HepG2 (cell line): ENCODE data around the gene MAJIN. TPM values are rescaled to one million over a fixed set of nuclear protein-coding genes. Genes with fewer than 3 reads are reported as not detected.

Experiments
- ARNT2 ChIP-seq: sonication (generic); formaldehyde crosslinking; IDR thresholded peaks from 2 replicates; pipeline ENCODE4 v1.8.0; 2022; ENCODE audit warnings: mild to moderate bottlenecking, low read depth, missing genetic modification reagents, moderate library complexity
- FOSL2 ChIP-seq: sonication (generic); formaldehyde crosslinking; IDR thresholded peaks from 2 replicates; pipeline ENCODE4 v1.4.0; 2020; ENCODE audit warnings: missing genetic modification reagents
- MLLT10 ChIP-seq: sonication (generic); formaldehyde crosslinking; IDR thresholded peaks from 2 replicates; pipeline ENCODE4 v1.4.0; 2020; ENCODE audit warnings: missing genetic modification reagents
- MTF2 ChIP-seq: sonication (generic); formaldehyde crosslinking; IDR thresholded peaks from 2 replicates; pipeline ENCODE4 v1.5.0; 2020; ENCODE audit warnings: missing genetic modification reagents, borderline replicate concordance
- NCOR1 ChIP-seq: fragments of 200-600 bp; sonication (generic); IDR thresholded peaks from 2 replicates; pipeline ENCODE4 v1.7.0; 2017; ENCODE audit warnings: antibody characterized with exemption, low read length, borderline replicate concordance
- PRDM15 ChIP-seq: sonication (generic); formaldehyde crosslinking; IDR thresholded peaks from 2 replicates; pipeline ENCODE4 v1.4.0; 2020; ENCODE audit warnings: missing genetic modification reagents
- SRSF9 ChIP-seq: fragments of 200-400 bp; formaldehyde crosslinking; IDR thresholded peaks from 2 replicates; pipeline ENCODE4 v1.6.1; 2018; ENCODE audit warnings: borderline replicate concordance, mild to moderate bottlenecking, low read depth, low read length; ENCODE audit not compliant: insufficient read depth, poor library complexity, severe bottlenecking
- ZHX2 ChIP-seq, 2 experiments: sonication (generic) in 1 of 2; formaldehyde crosslinking in 1 of 2; IDR thresholded peaks; 2 replicates each; pipeline versions ENCODE4 v1.6.1 to v1.9.0; 2014 to 2022; ENCODE audit warnings: antibody characterized with exemption in 1 of 2, borderline replicate concordance in 1 of 2, inconsistent platforms in 1 of 2, low read depth in 1 of 2, missing genetic modification reagents in 1 of 2
- ZNF264 ChIP-seq: sonication (generic); formaldehyde crosslinking; IDR thresholded peaks from 2 replicates; pipeline ENCODE4 v1.4.0; 2020; ENCODE audit warnings: missing genetic modification reagents
- ZNF512B ChIP-seq: sonication (generic); formaldehyde crosslinking; IDR thresholded peaks from 2 replicates; pipeline ENCODE4 v1.5.1; 2020; ENCODE audit warnings: missing genetic modification reagents, mild to moderate bottlenecking, borderline replicate concordance
- ZNF605 ChIP-seq: sonication (generic); formaldehyde crosslinking; IDR thresholded peaks from 2 replicates; pipeline ENCODE4 v1.8.0; 2022; ENCODE audit warnings: mild to moderate bottlenecking, missing genetic modification reagents
- ZNF652 ChIP-seq: IDR thresholded peaks from 2 replicates; pipeline ENCODE4 v1.6.1; 2016; ENCODE audit warnings: low read depth, borderline replicate concordance
- polyA plus RNA-seq, 8 experiments: library from polyadenylated mRNA; depleted of rRNA in 3 of 8; stranded (reverse) in 7 of 8; unstranded in 1 of 8; fragments of >200 nt; fragmentation: Illumina TruSeq in 4 of 8; extraction: Trizol in 4 of 8; gene quantifications; 2 replicates each; pipeline versions ENCODE4 v1.2.1 to v1.2.3, GENCODE V29; 2011 to 2016; ENCODE audit warnings: low read depth in 4 of 8, missing spikeins in 1 of 8, mixed read lengths in 1 of 8; ENCODE audit not compliant: insufficient read depth in 1 of 8
- total RNA-seq, 5 experiments: library from RNA; depleted of rRNA; stranded (reverse); fragments of >200 nt; fragmentation: Illumina TruSeq; extraction: Trizol; gene quantifications; 2 replicates each; pipeline ENCODE4 v1.2.3, GENCODE V29; 2016; ENCODE audit warnings: low read depth in 1 of 5
- TF ChIP-seq, protein P1 (sequence below): sonication (generic); formaldehyde crosslinking; IDR thresholded peaks from 2 replicates; pipeline ENCODE4 v1.4.0; 2020; ENCODE audit warnings: missing genetic modification reagents

The MAJIN gene
- total and polyA plus RNA-seq, 2 of the 13 experiments (the other 11 are each of a cell fraction or from before 2014, with no cell fraction given) = not detected

- TF ChIP-seq ZNF512B (CRISPR knock-in tag) = no peak
- TF ChIP-seq MLLT10 (CRISPR knock-in tag) = no peak
- no peak for TF ChIP-seq ZNF264 (CRISPR knock-in tag)
- TF ChIP-seq PRDM15 = no peak
- TF ChIP-seq, protein P1, sequence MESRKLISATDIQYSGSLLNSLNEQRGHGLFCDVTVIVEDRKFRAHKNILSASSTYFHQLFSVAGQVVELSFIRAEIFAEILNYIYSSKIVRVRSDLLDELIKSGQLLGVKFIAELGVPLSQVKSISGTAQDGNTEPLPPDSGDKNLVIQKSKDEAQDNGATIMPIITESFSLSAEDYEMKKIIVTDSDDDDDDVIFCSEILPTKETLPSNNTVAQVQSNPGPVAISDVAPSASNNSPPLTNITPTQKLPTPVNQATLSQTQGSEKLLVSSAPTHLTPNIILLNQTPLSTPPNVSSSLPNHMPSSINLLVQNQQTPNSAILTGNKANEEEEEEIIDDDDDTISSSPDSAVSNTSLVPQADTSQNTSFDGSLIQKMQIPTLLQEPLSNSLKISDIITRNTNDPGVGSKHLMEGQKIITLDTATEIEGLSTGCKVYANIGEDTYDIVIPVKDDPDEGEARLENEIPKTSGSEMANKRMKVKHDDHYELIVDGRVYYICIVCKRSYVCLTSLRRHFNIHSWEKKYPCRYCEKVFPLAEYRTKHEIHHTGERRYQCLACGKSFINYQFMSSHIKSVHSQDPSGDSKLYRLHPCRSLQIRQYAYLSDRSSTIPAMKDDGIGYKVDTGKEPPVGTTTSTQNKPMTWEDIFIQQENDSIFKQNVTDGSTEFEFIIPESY (CRISPR knock-in tag) = no peak
- TF ChIP-seq FOSL2 (CRISPR knock-in tag) = no peak; the same call in none of the 2 replicates
- TF ChIP-seq ZNF605 (CRISPR knock-in tag) = no peak; the same call in 1 of the 2 replicates
- TF ChIP-seq NCOR1 = 0 out of 2 replicates have a peak, but pooled peaks have one; percentile 28
- TF ChIP-seq ARNT2 (CRISPR knock-in tag) = no peak
- no peak for TF ChIP-seq ZHX2 (IDR thresholded peaks at IDR 0.05; ENCODE audit: low read depth)
- no peak for TF ChIP-seq ZHX2 (CRISPR knock-in tag; IDR thresholded peaks at IDR 0.05; ENCODE audit: borderline replicate concordance)
- TF ChIP-seq SRSF9 = no peak
- no peak for TF ChIP-seq ZNF652
- no peak for TF ChIP-seq MTF2 (CRISPR knock-in tag)
These were observed 37.1 kb downstream of the MAJIN start (continued) for GRCh38 chr11:64934682-64935358.
